ENCODE data around the gene UMAD1. TPM values are rescaled to one million over a fixed set of nuclear protein-coding genes. Genes with fewer than 3 reads are reported as not detected.

Gene UMAD1
- total RNA-seq, 2 experiments from 2014 or later = 14.4 to 18.4 TPM

GRCh38 chr7:7756577-7756976, 116.0 kb downstream of the UMAD1 start:
- DNase-seq (no peak), ATAC-seq (ENCODE audit: low read depth) (no peak)
- Mint-ChIP-seq H3K9me3 (peaks cover 3% of the 10 kb centered on the region), H3K4me1 (peaks cover 8% of the 10 kb centered on the region), H3K4me3 (no peak overlapping the region), H3K27ac (no peak overlapping the region), H3K27me3 (no peaks in the 10 kb centered on the region), H3K36me3 (peaks cover 3% of the 10 kb centered on the region)
- POLR2A ChIA-PET = interaction anchor here (1.1 kb wide), 1 partner anchor 16 kb away, joined by 3 read pairs; no protein-coding TSS in a partner anchor

DNA sequence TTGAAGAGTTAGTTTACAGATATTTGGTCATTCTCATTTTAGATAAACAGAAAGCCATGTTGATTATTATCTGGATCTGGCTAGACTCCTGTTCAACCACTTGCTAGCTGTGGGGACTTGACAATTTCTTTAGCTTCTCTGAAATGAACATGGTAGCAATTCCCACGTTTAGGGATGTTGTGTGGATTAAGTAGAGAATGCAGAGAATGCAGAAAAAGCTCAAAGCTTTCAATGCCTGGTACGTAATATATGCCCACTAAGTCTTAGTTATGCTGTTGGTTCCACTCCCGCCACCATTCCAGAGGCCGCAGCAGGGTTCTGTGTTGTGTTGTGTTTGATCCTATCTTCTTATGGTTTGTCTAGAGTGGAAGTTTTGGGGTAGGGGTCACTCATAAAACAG, 117.0 kb downstream of the UMAD1 start:
- Mint-ChIP-seq H3K27ac (no peak overlapping the region), H3K4me3 (no peak overlapping the region), H3K9me3 (peaks cover 3% of the 10 kb centered on the region), H3K27me3 (no peaks in the 10 kb centered on the region), H3K36me3 (peaks cover 3% of the 10 kb centered on the region), H3K4me1 (peaks cover 10% of the 10 kb centered on the region)
- ATAC-seq (ENCODE audit: low read depth) (no peak), DNase-seq (no peak)
- POLR2A ChIA-PET = interaction anchor here (1.1 kb wide), 1 partner anchor 15 kb away, joined by 3 read pairs; no protein-coding TSS in a partner anchor

- H3K36me3 Mint-ChIP-seq = no peaks in the 10 kb centered on the region
- DNase-seq (no peak), ATAC-seq (ENCODE audit: low read depth) (no peak)
- H3K4me1 Mint-ChIP-seq = peaks cover 20% of the 10 kb centered on the region
- H3K4me3 Mint-ChIP-seq = peak overlapping the region; percentile 92
- H3K9me3 Mint-ChIP-seq = no peaks in the 10 kb centered on the region
- H3K27me3 Mint-ChIP-seq = no peaks in the 10 kb centered on the region
- POLR2A ChIA-PET = interaction anchor here (0.6 kb wide), 1 partner anchor 409 kb away, joined by 3 read pairs; no protein-coding TSS in a partner anchor
- H3K27ac Mint-ChIP-seq = peak overlapping the region; percentile 96
These were observed 120.9 kb downstream of the UMAD1 start for GRCh38 chr7:7761340-7761973.

DNA sequence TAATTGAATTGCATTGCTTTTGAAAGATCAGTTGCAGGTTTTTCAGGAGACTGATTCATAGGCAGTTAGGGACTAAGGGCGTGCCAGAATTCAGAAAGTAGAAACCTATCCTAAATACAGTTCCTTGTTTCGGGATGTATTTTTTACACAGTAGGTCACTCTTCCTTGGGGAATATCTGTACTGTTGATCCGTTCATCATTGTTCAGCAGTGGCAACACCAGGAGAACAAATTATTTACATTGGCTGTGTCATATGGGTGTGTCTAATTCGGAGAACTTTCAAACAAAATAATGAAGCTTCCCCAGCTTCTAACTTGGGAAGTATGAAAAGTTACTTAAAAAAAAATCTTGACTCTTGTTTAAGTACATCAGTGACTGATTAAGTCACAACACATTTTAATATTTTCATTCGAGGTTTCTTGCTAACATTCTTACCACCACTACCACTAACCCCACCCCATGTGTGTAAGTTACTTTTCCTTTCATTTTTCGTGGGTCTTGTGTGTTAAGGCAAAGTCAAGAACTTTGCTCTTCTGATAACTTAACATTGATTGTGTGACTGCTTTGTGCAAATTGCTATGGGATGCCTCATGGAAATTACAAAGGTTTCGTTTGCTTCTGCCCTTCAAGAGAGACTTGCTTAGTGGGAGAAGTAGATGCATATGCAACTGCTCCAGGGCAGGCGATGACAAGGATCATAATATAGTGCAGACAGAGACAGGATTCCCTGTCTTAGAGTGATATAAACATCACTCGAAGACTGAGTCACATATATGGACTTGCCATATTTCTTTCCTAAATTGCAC, 121.6 kb downstream of the UMAD1 start:
- Mint-ChIP-seq H3K27me3 (no peaks in the 10 kb centered on the region), H3K9me3 (no peaks in the 10 kb centered on the region), H3K4me3 (peak overlapping the region; percentile 92), H3K27ac (peak overlapping the region; percentile 96), H3K4me1 (peaks cover 20% of the 10 kb centered on the region), H3K36me3 (no peaks in the 10 kb centered on the region)
- POLR2A ChIA-PET = interaction anchor here (0.6 to 0.7 kb wide), 2 partner anchors 122 to 408 kb away, joined by 3 read pairs; partner anchors contain the start of gene UMAD1
- DNase-seq = no peak
- ATAC-seq (ENCODE audit: low read depth) = peak; percentile 81

- POLR2A ChIA-PET = interaction anchor here (1.0 kb wide), 1 partner anchor 124 kb away, joined by 3 read pairs; the partner anchor contains the start of gene UMAD1
- no peaks in the 10 kb centered on the region for H3K27me3 Mint-ChIP-seq
- ATAC-seq (ENCODE audit: low read depth) (peak; percentile 62), DNase-seq (no peak)
- peaks cover 20% of the 10 kb centered on the region for H3K4me1 Mint-ChIP-seq
- no peaks in the 10 kb centered on the region for H3K9me3 Mint-ChIP-seq
- H3K36me3 Mint-ChIP-seq = no peaks in the 10 kb centered on the region
- H3K4me3 Mint-ChIP-seq = no peak overlapping the region
- peak overlapping the region; percentile 27 for H3K27ac Mint-ChIP-seq
These were observed 124.2 kb downstream of the UMAD1 start for GRCh38 chr7:7764520-7765396.

DNA sequence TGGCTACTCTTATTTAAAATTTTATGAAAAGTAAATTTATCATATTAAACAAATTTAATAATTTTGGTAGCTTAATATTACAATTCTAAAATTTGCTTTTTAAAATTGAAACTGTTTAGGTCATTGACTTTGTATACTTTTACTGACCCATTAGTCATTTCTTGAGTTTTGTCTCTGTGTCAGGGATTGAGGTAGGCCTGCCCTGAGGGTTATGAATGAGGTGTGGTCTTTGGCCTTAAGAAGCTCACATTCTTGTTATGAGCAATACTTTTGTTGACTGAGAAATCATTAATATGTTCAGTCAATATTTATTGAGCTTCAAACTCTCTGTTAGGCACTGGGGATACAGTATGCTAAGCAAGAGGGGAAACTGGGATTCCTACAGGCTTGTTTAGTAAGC, 124.9 kb downstream of the UMAD1 start:
- no peak for DNase-seq
- Mint-ChIP-seq H3K27me3 (no peaks in the 10 kb centered on the region), H3K4me1 (peaks cover 19% of the 10 kb centered on the region), H3K27ac (no peak overlapping the region), H3K36me3 (no peaks in the 10 kb centered on the region), H3K9me3 (no peaks in the 10 kb centered on the region), H3K4me3 (no peak overlapping the region)
- POLR2A ChIA-PET = no interaction called here
- ATAC-seq (ENCODE audit: low read depth) = no peak

DNA sequence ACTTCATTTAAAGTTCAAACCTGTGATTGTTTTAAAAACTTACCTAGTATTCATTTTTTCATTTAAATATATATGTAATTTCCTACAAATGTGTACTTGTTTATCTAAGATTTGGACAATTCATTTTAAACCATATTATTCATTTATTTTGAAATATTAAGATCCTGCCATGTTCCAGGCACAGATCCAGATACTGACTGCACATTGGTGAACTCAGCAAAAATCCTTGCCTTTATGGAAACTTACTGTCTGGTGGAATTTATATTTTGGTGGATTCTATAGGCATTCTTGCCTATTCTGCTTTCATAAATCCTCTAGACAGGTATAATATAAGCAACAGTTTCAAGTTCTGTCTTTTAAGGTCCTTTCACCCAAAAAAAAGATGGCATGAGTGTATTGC, 126.1 kb downstream of the UMAD1 start:
- POLR2A ChIA-PET = no interaction called here
- no peaks in the 10 kb centered on the region for H3K9me3 Mint-ChIP-seq
- H3K27me3 Mint-ChIP-seq = no peaks in the 10 kb centered on the region
- no peak overlapping the region for H3K27ac Mint-ChIP-seq
- H3K4me3 Mint-ChIP-seq = no peak overlapping the region
- DNase-seq (no peak), ATAC-seq (ENCODE audit: low read depth) (no peak)
- peaks cover 15% of the 10 kb centered on the region for H3K4me1 Mint-ChIP-seq
- H3K36me3 Mint-ChIP-seq = no peaks in the 10 kb centered on the region

DNA sequence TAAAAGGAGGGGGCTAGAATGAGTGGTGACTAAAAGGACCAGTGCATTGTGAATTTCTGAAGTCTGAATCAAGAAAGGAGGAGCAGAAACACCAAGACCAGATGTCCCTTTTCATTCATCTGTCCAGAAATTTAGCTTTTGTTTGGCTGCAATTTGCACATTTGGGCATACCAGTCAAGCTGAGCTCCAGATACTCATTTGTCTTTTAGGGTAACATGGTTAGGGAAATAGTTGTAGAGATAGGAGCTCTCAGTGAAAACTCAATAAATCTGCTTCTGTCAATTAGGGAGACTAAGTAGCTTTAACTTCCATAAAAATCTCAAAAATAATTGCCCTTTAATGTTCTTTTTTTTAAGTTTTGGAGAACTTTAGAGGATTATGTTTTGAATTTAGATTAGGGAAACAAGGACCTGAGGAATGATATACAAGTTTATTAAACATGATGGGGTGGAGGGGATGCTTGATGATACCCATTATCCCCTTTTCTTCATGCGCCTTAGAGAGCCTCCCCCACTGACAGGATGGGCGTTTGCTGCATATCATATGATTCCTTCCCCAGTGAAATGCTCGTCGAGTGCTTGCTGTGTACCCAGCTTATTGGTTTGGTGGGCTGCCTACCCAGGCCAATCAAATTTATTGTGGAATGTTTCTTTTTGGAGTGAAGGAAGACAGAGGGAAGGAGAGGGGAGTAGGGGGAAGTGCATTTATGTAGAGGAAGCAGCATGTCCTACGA, 128.6 kb downstream of the UMAD1 start:
- no peak overlapping the region for H3K27ac Mint-ChIP-seq
- H3K4me1 Mint-ChIP-seq = peaks cover 20% of the 10 kb centered on the region
- no peaks in the 10 kb centered on the region for H3K36me3 Mint-ChIP-seq

DNA sequence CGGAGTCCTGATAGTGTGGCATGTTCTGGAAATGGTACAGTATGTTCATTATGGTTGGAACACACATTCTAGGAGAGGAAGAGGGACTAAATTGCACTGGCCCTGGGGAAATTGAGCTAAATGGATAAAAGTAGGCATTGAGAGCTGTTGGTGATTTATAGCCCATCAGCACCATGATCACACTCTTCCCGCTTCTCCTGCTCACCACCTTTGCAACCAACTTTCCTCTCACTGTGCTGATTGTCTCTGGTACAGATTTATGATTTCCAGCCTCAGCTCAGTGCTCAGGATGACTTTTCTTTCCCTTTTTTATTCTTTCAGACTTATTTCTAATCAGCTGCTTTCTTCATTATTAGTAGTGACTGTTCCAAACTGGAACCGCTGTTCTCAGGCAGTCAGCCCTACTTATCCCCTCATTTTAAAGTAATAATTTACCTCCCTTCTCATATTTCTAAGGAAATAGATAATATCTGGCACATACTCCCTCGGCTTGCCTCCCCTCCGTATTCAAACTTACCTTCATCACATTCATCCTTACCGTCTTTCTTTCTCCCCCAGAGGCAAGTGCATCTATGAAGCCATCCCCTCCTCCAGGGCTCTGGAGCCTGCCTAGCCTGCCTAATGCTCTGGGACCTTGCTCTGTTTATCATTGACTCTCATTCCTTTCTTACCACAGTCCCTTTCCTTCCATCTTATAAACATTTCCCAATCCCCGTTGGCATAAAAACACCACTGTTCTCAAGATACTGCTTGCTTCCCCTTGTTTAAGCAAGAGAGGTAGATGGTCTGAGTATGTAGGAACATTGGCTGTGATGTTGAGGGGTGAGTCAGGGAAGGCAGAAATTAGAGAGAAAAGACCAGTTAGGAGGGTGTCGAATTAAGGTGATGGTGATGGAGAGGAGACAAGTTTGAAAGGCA, 129.4 kb downstream of the UMAD1 start:
- DNase-seq (no peak), ATAC-seq (ENCODE audit: low read depth) (no peak)
- POLR2A ChIA-PET = no interaction called here
- H3K4me1 Mint-ChIP-seq = peaks cover 16% of the 10 kb centered on the region
- peaks cover 4% of the 10 kb centered on the region for H3K9me3 Mint-ChIP-seq
- peaks cover 5% of the 10 kb centered on the region for H3K36me3 Mint-ChIP-seq
- no peak overlapping the region for H3K4me3 Mint-ChIP-seq
- H3K27ac Mint-ChIP-seq = no peak overlapping the region
- H3K27me3 Mint-ChIP-seq = no peaks in the 10 kb centered on the region

More for the DNA sequence above, 128.6 kb downstream of the UMAD1 start:
- no peak for DNase-seq
- H3K9me3 Mint-ChIP-seq = no peaks in the 10 kb centered on the region
- ATAC-seq (ENCODE audit: low read depth) = no peak
- H3K4me3 Mint-ChIP-seq = no peak overlapping the region
- POLR2A ChIA-PET = no interaction called here
- no peaks in the 10 kb centered on the region for H3K27me3 Mint-ChIP-seq

DNA sequence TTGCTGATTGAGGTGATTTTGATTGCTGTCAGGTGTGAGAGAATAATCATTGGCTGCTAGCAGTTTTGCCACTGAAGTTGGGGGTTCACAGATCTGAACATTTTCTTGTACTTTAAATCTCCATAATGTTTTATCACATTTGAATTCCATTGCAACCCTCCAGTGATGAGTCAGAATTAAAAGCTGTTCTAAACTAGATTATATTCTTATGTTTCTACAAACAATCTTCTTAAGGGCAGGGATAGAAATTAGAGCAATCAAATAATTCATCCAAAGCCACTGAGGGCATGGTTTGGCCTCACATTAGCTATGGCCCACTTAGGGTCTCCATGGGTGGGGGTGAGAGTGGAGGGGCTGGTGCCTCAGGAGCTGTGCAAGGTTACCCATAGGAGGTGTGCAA, 130.9 kb downstream of the UMAD1 start:
- H3K4me3 Mint-ChIP-seq = no peak overlapping the region
- no peak for DNase-seq
- no peaks in the 10 kb centered on the region for H3K27me3 Mint-ChIP-seq
- H3K36me3 Mint-ChIP-seq = peaks cover 6% of the 10 kb centered on the region
- H3K4me1 Mint-ChIP-seq = peaks cover 15% of the 10 kb centered on the region
- no peak for ATAC-seq (ENCODE audit: low read depth)
- POLR2A ChIA-PET = interaction anchor here (0.7 kb wide), 1 partner anchor 43 kb away, joined by 3 read pairs; no protein-coding TSS in a partner anchor
- no peak overlapping the region for H3K27ac Mint-ChIP-seq
- H3K9me3 Mint-ChIP-seq = peaks cover 4% of the 10 kb centered on the region

GRCh38 chr7:7772397-7772821, 131.9 kb downstream of the UMAD1 start:
- peaks cover 6% of the 10 kb centered on the region for H3K36me3 Mint-ChIP-seq
- ATAC-seq (ENCODE audit: low read depth) (peak; percentile 42), DNase-seq (no peak)
- peak overlapping the region; percentile 64 for H3K27ac Mint-ChIP-seq
- peak overlapping the region; percentile 80 for H3K4me3 Mint-ChIP-seq
- no peaks in the 10 kb centered on the region for H3K27me3 Mint-ChIP-seq
- POLR2A ChIA-PET = interaction anchor here (1.2 kb wide), 1 partner anchor 16 kb away, joined by 3 read pairs; no protein-coding TSS in a partner anchor
- H3K9me3 Mint-ChIP-seq = peaks cover 4% of the 10 kb centered on the region
- peaks cover 15% of the 10 kb centered on the region for H3K4me1 Mint-ChIP-seq
